Stimulated activated CD4-positive, alpha-beta T cell treated with anti-CD3 and anti-CD28 coated beads, Interleukin-12 subunit alpha, Interleukin-12 subunit beta, amount 100 ng/mL, for 4 hours (primary cell): Measurements from ENCODE around the gene GJD4.

Experiments used
- DNase-seq: peaks from one replicate; pipeline ENCODE4 v3.0.0-alpha.2; 2020

GJD4 gene

GRCh38 chr10:35605191-35605590 is at the start of gene GJD4:
GJD4 (plus strand) TSS chr10:35605341; CDS start chr10:35605568, 227 bp downstream.
- DNase-seq: no peak

- no peak for DNase-seq
Measured at GRCh38 chr10:35555962-35556930, 48.9 kb upstream of the GJD4 start.

GRCh38 chr10:35558276-35558675 is 46.9 kb upstream of the GJD4 start:
- DNase-seq: no peak

DNA sequence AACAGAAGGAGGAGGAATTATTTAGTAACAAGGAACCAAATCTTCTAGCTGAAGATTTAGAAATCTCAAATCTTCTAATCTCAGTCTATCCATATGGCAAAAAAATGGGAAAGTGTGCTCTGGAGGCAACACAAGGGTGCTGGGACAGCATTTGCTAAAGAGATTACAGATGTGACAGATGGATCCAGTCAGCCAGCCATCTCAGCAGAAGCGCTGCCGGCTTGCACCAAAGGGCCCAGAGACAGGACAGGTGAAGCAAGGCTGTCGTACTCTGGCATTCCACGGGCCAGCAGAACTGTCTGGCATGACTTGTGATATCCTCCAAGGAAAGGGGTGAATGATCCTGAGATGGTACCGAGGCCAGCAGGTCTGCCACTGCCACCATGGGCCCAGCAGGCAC is 45.7 kb upstream of the GJD4 start:
- no peak for DNase-seq

- DNase-seq: no peak
Measured at GRCh38 chr10:35561715-35562114, 43.4 kb upstream of the GJD4 start.

- no peak for DNase-seq
Measured at GRCh38 chr10:35562427-35562826, 42.7 kb upstream of the GJD4 start.

- peak; percentile 29 for DNase-seq
Measured at GRCh38 chr10:35563261-35563891, 41.8 kb upstream of the GJD4 start.

DNA sequence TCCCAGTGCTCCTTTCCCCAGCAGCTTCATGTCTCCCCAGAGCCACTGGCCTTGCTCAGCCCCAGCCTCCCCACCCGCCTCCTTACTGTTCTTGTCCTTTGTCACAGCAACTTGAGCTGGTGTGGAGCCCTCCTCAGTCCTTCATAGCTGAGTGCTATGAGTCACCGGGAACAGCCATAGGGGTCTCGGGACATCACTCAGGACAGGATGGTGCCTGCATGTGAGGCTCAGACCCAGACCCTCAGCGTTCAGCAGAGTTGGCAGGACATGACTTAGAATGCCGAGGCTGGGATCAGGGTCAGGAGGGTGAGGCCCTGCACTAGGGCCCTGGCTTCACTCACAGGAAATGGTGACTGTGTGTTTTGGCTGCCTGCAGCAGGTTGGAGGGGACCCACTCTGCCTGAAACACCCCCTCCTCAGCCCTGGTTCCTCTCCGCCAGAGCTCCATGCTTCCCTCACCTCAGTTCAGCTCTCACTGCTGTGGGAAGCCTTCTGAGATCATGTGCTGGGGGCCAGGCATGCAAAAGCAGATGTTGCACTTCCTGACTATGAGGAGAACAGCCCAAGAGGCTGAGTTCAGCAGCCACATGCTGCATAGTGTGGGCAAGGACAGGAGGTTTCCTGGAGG is 40.7 kb upstream of the GJD4 start:
- DNase-seq: no peak

DNA sequence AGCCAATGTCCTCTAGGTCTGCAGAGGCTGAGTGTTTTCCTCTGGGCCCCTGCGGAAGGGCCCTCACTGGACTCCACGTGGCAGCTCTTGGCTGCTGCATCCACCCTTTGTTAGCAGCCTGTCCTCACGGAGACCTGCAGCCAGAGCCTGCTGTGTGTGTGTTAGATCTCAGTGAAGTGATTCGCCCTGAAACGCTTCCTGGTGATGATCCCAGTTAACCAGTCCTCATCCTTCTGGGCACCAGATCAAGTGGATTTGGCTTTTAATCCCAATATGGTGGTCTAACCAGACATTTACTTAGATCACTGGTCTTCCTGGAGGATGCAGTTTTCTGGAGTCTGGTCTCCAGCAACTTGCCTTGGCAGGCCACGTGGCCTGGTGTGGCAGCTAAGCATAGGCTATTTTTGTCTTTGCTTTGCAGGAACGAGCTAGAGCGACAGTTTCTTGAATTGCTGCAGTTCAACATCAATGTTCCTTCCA is 39.5 kb upstream of the GJD4 start:
- DNase-seq: no peak

DNA sequence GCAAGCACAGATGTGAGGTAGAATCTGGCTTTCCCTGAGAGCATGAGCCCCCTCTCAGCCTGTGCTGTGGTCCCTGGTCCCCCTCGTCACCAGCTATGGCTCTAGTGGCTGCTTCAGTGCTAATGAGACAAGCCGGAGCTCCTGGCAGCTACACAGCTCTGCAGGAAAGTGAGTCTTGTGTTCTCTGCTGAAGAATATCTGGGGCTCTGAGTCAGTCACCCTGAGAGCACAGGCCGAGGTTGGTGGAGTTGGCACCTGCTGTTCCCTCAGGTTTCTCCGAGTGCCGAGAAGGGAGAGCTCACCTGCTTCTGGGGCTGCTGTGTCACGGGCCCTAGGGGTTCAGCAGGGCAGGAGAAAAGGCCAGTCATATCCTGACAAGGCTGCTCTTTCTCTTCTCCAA is 37.2 kb upstream of the GJD4 start:
- DNase-seq: no peak

DNA sequence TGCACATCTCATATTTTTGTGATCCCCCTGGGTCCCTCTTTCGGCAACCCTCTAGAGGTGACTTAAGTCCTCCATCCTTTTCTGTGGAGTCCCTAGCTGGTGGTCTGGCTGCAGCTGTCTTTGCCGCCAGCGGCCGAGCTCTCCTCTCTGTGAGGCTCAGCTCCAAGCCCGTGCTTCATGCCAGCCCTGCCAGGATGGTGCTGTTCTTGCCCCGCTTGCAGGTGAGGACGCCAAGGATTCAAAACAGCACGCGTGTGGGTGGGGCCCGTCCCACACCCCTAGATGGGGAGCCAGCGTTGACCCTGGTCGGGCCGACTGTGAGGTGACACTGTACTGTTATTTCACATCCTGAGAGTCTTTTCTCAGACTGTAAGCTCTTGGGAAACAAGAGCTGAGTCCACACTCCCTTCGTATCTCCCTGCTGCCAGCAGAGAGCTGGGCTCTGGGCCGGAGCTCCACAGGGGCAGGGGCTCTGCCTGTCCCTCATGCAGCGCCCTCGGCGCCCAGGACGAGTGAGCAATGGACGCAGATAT is 36.6 kb upstream of the GJD4 start:
- DNase-seq: no peak

DNA sequence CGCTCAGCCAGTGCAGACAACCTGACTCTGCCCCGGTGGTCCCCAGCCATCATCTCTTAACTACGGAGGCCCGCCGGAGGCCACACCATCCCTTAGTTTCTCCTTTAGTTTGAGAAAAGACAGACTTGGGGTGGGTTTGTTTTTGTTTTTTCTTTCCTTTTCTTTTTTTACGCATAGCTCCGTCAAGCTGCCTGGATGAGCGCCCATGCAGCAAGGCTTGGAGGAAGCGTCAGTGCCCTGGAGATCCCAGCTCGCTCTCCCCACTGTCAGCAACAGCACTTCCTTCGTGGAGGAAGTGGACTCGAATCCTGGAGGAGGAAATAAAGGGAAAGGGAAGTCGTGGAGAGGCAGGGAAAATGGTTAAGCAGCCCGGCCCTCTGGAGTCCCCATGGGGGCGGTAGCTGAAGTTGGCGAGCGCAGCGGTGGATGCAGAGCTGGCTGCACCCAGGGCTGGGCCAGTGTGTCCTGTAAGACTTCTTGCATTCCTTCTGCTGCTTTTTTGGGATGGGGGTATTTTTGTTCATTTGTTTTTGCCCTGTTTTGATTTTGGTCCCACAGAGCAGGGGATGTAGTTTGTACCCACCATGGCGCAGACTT is 35.9 kb upstream of the GJD4 start:
- no peak for DNase-seq

DNA sequence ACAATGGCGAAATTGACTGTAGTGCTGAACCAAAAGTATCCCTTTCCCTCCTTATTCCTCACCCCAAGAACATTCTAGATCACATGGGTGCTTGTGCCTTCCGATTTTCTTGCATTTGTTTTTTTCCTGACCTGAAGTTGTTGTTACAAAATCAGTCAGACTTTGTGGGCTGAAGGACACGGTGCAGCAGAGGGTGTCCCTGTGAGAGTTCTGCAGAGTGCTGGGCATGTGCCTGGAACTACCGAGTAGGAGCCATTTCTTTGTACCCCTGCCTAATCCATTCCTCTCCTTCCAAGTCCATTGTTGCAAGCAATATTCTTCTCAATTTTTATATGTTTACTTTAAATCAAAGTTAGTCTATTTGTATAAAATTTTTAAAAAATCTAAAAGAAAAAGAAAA is 35.3 kb upstream of the GJD4 start:
- DNase-seq: no peak

DNA sequence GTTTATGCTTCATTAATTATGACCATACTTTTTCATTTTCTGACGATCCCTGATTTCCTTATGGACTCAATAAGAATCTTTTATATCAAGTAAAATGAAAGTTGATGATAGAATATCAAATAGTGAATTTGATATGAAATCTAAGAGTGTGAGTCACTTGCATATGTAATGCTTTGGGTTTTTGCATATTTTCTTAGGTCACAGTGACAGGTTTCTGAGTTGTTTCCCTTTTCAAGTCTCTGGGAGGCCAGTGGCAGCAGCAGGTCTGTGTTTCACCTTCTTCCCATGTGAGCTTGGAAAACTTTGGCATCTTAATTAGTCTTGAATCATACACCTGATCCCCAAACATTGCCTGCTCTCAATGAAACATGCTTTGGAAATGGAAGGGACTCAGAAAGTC is 34.7 kb upstream of the GJD4 start:
- DNase-seq: no peak

DNA sequence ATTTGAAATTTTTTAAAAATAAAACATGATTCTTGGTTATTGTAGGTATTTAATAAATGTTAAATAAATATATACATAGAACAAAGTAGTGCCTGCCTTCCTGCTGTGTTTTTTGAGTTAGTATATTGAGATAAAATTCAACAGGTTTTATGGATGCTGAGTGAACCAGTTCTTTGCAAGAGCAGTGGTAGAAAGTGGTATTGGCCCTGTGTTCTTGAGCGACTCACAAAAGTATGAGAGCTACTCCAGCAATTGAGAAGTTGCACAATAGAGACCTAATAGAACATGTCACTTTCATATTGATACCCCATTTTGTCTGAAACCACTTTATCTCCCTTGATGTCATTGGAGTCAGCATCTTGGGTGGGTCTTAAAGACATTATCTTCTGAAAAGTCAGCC is 32.6 kb upstream of the GJD4 start:
- DNase-seq: no peak

DNA sequence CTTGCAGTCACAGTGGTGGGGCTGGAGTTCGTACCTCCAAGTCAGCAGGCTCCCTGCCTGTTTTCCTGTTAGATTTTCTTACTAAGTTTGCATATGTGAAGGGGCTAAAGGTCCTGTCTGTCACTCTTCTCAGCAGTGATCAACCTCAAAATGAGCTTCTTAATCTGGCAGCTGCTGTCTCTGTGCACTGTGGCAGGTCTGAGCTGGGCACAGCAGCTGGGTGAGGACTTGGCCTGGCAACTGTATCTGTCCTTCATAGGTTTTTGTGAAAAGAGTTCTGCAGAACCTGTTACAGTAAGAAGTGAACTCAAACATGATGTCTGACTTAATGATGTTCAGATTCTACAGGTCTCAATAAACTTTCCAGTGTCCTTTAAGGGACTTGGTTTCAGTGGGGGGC is 31.3 kb upstream of the GJD4 start:
- DNase-seq: no peak

DNA sequence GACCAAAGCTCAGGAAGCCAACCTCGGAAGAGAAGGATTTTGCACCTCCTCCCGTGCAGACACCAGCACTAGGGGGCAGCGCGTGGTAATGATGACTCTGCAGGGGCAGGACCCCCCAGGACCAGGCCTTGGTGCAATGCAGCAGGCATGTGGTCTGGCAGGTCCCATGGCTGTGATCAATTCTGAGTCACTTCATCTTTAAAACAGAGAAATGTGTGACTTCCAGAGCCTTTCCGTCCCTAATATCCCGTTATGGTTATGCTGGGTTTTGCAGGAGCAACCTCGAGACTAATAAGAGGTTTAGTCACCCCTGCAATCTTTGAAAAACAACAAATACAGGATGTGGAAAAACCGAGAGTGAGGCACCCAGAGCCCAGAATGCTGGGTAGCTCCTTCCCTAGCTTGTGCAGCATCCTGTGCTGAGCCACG is 30.2 kb upstream of the GJD4 start:
- no peak for DNase-seq

GRCh38 chr10:35575640-35576039 is 29.5 kb upstream of the GJD4 start:
- no peak for DNase-seq

DNA sequence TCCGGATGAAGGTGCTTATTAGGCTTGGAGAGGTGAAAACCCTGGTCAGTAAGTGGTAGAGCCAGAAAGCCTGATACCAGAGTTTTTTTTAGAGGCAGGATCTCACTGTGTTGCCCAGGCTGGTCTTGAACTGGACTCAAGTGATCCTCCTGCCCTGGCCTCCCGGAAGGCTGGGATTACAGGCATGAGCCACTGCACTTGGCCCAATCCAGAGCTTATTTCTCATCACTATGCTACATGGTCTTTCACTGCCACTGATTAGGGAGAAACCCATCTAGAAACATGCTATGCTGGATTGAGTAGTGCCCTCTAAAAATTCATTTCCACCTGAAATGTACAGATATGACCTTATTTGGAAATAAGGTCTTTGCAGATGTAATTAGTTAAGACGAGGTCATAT is 28.4 kb upstream of the GJD4 start:
- DNase-seq: no peak

GRCh38 chr10:35577926-35578617 is 27.1 kb upstream of the GJD4 start:
- DNase-seq: no peak

- DNase-seq: no peak
Measured at GRCh38 chr10:35578618-35578956, 26.6 kb upstream of the GJD4 start.

- no peak for DNase-seq
Measured at GRCh38 chr10:35579116-35579515, 26.0 kb upstream of the GJD4 start.
